ENCODE data around the gene PAFAH1B1. TPM values are rescaled to one million over a fixed set of nuclear protein-coding genes. Genes with fewer than 3 reads are reported as not detected.

The PAFAH1B1 gene
- total and polyA plus RNA-seq, 2 donors (not counting 3 experiments of a cell fraction or from before 2014, with no cell fraction given): 46.5 to 158 TPM

GRCh38 chr17:2731807-2732206, 138.4 kb downstream of the PAFAH1B1 start:
- ChIA-PET POLR2A (no interaction called here), CTCF (no interaction called here)
- Histone ChIP-seq H3K27me3 (ENCODE audit: control insufficient read depth in 2 of 2, insufficient read depth in 2 of 2, low read length in 2 of 2) (no peaks in the 10 kb centered on the region), H3K27ac (ENCODE audit: insufficient read depth, low read depth, low read length) (no peak overlapping the region), H4K20me1 (replicated peaks; ENCODE audit: control insufficient read depth, extremely low read depth, insufficient read depth, low read length) (no peaks in the 10 kb centered on the region), H3K9ac (replicated peaks; ENCODE audit: extremely low read depth, insufficient read depth, low read length) (no peak overlapping the region), H3K4me2 (ENCODE audit: insufficient read depth, low read length) (no peak overlapping the region), H3K4me3 (replicated peaks in 1 of 3; ENCODE audit: insufficient read depth in 1 of 3, low read depth in 1 of 3, low read length in 3 of 3) (no peak overlapping the region), H2AFZ (ENCODE audit: low read depth, low read length) (no peak overlapping the region), H3K9me3 (replicated peaks; ENCODE audit: control insufficient read depth, insufficient read depth, low read length) (no peaks in the 10 kb centered on the region), H3K36me3 (ENCODE audit: control insufficient read depth in 2 of 2, extremely low read depth in 1 of 2, insufficient read depth in 2 of 2, low read length in 2 of 2) (no peaks in the 10 kb centered on the region), H3K9me1 (replicated peaks; ENCODE audit: control insufficient read depth, extremely low read depth, insufficient read depth, low read length) (no peaks in the 10 kb centered on the region), H3K79me2 (ENCODE audit: control insufficient read depth, insufficient read depth, low read length) (no peaks in the 10 kb centered on the region), H3K4me1 (ENCODE audit: control insufficient read depth, extremely low read depth, insufficient read depth, low read length) (no peaks in the 10 kb centered on the region)
- no TSS peak for BruUV-seq (replicated peaks)
- dilution Hi-C loops (cut with MboI; ENCODE audit: extremely low pct_ligation_motif_present, low sequenced_read_pairs) (no loop called here), intact Hi-C loops (cut with micrococcal nuclease) (no loop called here)
- no peak for DNase-seq (ENCODE audit: low read depth, low spot score)
- FAIRE-seq: no peak
- no peak for TF ChIP-seq FOS (IDR thresholded peaks at IDR 0.05; ENCODE audit: borderline replicate concordance, insufficient read depth, low read length)
- no peak for TF ChIP-seq POLR2A (IDR thresholded peaks at IDR 0.05; ENCODE audit: low read depth, low read length)
- TF ChIP-seq JUN (IDR thresholded peaks at IDR 0.05; ENCODE audit: borderline replicate concordance, insufficient read depth, insufficient read length, low read depth): no peak
- no peak for TF ChIP-seq POLR2AphosphoS5 (IDR thresholded peaks at IDR 0.05; ENCODE audit: insufficient read depth, low read depth, low read length)
- TF ChIP-seq MAX (IDR thresholded peaks at IDR 0.05; ENCODE audit: insufficient read depth, insufficient read length): no peak
- no peak for TF ChIP-seq GATA2 (IDR thresholded peaks at IDR 0.05; ENCODE audit: insufficient read depth, insufficient read length, low read depth, low read length)
- no peak for TF ChIP-seq CTCF (IDR thresholded peaks at IDR 0.05; ENCODE audit: extremely low read depth in 1 of 2, insufficient read depth in 1 of 2, low read depth in 1 of 2, low read length in 2 of 2)
- no peak for TF ChIP-seq EZH2 (IDR thresholded peaks at IDR 0.05; ENCODE audit: borderline replicate concordance, low read depth, low read length, severe bottlenecking)
- TF ChIP-seq MYC (IDR thresholded peaks at IDR 0.05; ENCODE audit: low read depth, low read length): no peak
